GM21367 (cell line): ENCODE measurements around the gene DST.

Source experiments
- ATAC-seq: cut with Tn5 transposase; IDR thresholded peaks from one replicate; pipeline ENCODE4 v1.9.1; 2021; ENCODE audit not compliant: unreplicated experiment

The DST gene

GRCh38 chr6:56642366-56643261, at the start of gene DST:
DST (minus strand) TSS chr6:56642889.
- ATAC-seq, result no peak

- no peak for ATAC-seq
Observed at GRCh38 chr6:56691814-56692213, 49.1 kb upstream of the DST start.

GRCh38 chr6:56691286-56691595, 48.6 kb upstream of the DST start:
- no peak for ATAC-seq

- ATAC-seq, result no peak
Observed at GRCh38 chr6:56690519-56691285, 48.0 kb upstream of the DST start.

- no peak for ATAC-seq
Observed at GRCh38 chr6:56689663-56690062, 47.0 kb upstream of the DST start.

GRCh38 chr6:56689114-56689513, 46.4 kb upstream of the DST start:
- peak; percentile 80 for ATAC-seq

- no peak for ATAC-seq
Observed at GRCh38 chr6:56688521-56688920, 45.8 kb upstream of the DST start.

- no peak for ATAC-seq
Observed at GRCh38 chr6:56687551-56687950, 44.9 kb upstream of the DST start.

GRCh38 chr6:56686429-56686828, 43.7 kb upstream of the DST start:
- ATAC-seq, result no peak

- ATAC-seq, result no peak
Observed at GRCh38 chr6:56685994-56686393, 43.3 kb upstream of the DST start.

- no peak for ATAC-seq
Observed at GRCh38 chr6:56685102-56685733, 42.5 kb upstream of the DST start.

GRCh38 chr6:56684342-56685101, 41.8 kb upstream of the DST start:
- no peak for ATAC-seq

GRCh38 chr6:56683882-56684281, 41.2 kb upstream of the DST start:
- ATAC-seq, result no peak

GRCh38 chr6:56682635-56683034, 39.9 kb upstream of the DST start:
- ATAC-seq, result no peak

GRCh38 chr6:56677559-56677958, 34.9 kb upstream of the DST start:
- ATAC-seq, result no peak

- no peak for ATAC-seq
Observed at GRCh38 chr6:56671651-56672461, 29.2 kb upstream of the DST start.

- ATAC-seq, result no peak
Observed at GRCh38 chr6:56671160-56671559, 28.5 kb upstream of the DST start.

- no peak for ATAC-seq
Observed at GRCh38 chr6:56669041-56669440, 26.4 kb upstream of the DST start.

- no peak for ATAC-seq
Observed at GRCh38 chr6:56668158-56668557, 25.5 kb upstream of the DST start.

- no peak for ATAC-seq
Observed at GRCh38 chr6:56667336-56667735, 24.6 kb upstream of the DST start.
